Ishikawa (cell line): ENCODE data around the gene KRT79.

Experiments
- CEBPB ChIP-seq: IDR thresholded peaks from 2 replicates; pipeline ENCODE4 v1.6.1; 2012
- CREB1 ChIP-seq: IDR thresholded peaks from 2 replicates; pipeline ENCODE4 v1.6.1; 2012; ENCODE audit warnings: low read depth
- EGR1 ChIP-seq: IDR thresholded peaks from 2 replicates; pipeline ENCODE4 v1.6.1; 2012
- EP300 ChIP-seq: IDR thresholded peaks from 2 replicates; pipeline ENCODE4 v1.6.1; 2012; ENCODE audit warnings: borderline replicate concordance
- FOXM1 ChIP-seq: IDR thresholded peaks from 2 replicates; pipeline ENCODE4 v1.6.1; 2012; ENCODE audit warnings: low read depth, borderline replicate concordance
- MAX ChIP-seq: IDR thresholded peaks from 2 replicates; pipeline ENCODE4 v1.6.1; 2012
- NFIC ChIP-seq: IDR thresholded peaks from 2 replicates; pipeline ENCODE4 v1.6.1; 2012
- RAD21 ChIP-seq: IDR thresholded peaks from 2 replicates; pipeline ENCODE4 v1.6.1; 2012; ENCODE audit warnings: low read depth
- REST ChIP-seq: IDR thresholded peaks from 2 replicates; pipeline ENCODE4 v1.6.1; 2012; ENCODE audit warnings: low read depth, mild to moderate bottlenecking
- TAF1 ChIP-seq: IDR thresholded peaks from 2 replicates; pipeline ENCODE4 v1.6.1; 2012; ENCODE audit warnings: low read depth, mild to moderate bottlenecking
- TCF12 ChIP-seq: IDR thresholded peaks from 2 replicates; pipeline ENCODE4 v1.6.1; 2012; ENCODE audit warnings: low read depth
- TEAD4 ChIP-seq: IDR thresholded peaks from 2 replicates; pipeline ENCODE4 v1.6.1; 2012
- USF1 ChIP-seq: IDR thresholded peaks from 2 replicates; pipeline ENCODE4 v1.6.1; 2012
- YY1 ChIP-seq: IDR thresholded peaks from 2 replicates; pipeline ENCODE4 v1.6.1; 2012; ENCODE audit warnings: low read depth
- ZBTB7A ChIP-seq: IDR thresholded peaks from 2 replicates; pipeline ENCODE4 v1.6.1; 2012; ENCODE audit warnings: low read depth

Gene KRT79

GRCh38 chr12:52806169-52806811, 27.8 kb downstream of the KRT79 start:
- TF ChIP-seq MAX (no peak), CEBPB (no peak), TEAD4 (no peak), FOXM1 (no peak), EP300 (no peak), USF1 (no peak), ZBTB7A (no peak), REST (no peak), TCF12 (no peak), CREB1 (no peak), YY1 (no peak), EGR1 (no peak), RAD21 (no peak), NFIC (no peak)

- TF ChIP-seq TEAD4 (peak; percentile 26; the same call in 1 of the 2 replicates), TCF12 (no peak), EP300 (no peak)
Observed at GRCh38 chr12:52805739-52806138, 28.4 kb downstream of the KRT79 start.

- TF ChIP-seq FOXM1 (no peak), MAX (0 out of 2 replicates have a peak, but pooled peaks have one; percentile 29), EGR1 (no peak), RAD21 (peak; percentile 28)
Observed at GRCh38 chr12:52805000-52805399, 29.1 kb downstream of the KRT79 start.

- no peak for TF ChIP-seq EP300
- no peak for TF ChIP-seq ZBTB7A
- TF ChIP-seq YY1 = no peak
- no peak for TF ChIP-seq CEBPB
- TF ChIP-seq USF1 = no peak
- TF ChIP-seq NFIC = no peak
- no peak for TF ChIP-seq TEAD4
- no peak for TF ChIP-seq MAX
- no peak for TF ChIP-seq RAD21
- TF ChIP-seq FOXM1 = no peak
- TF ChIP-seq EGR1 = no peak
- no peak for TF ChIP-seq CREB1
- no peak for TF ChIP-seq TAF1
- TF ChIP-seq REST = no peak
- TF ChIP-seq TCF12 = no peak
Observed at GRCh38 chr12:52802442-52802841, 31.7 kb downstream of the KRT79 start.

GRCh38 chr12:52801773-52802172, 32.3 kb downstream of the KRT79 start:
- TF ChIP-seq FOXM1 = no peak
- TF ChIP-seq MAX = no peak
- no peak for TF ChIP-seq EP300
- TF ChIP-seq ZBTB7A = no peak
- no peak for TF ChIP-seq REST
